MM.1S (cell line): ENCODE data around the gene FAM9C.

Source experiments
- DNase-seq: peaks from one replicate; pipeline ENCODE4 v3.0.0-alpha.2; 2015
- H2AFZ ChIP-seq: fragments of 300-600 bp; sonication (generic); 2 replicates; pipeline ENCODE4 v1.6.0; 2016; ENCODE audit warnings: antibody characterized with exemption, low read length
- H3F3A ChIP-seq: fragments of 300-600 bp; sonication (generic); 2 replicates; pipeline ENCODE4 v1.6.1; 2016; ENCODE audit warnings: mild to moderate bottlenecking, antibody characterized with exemption, low read length, moderate library complexity, mixed read lengths; ENCODE audit not compliant: insufficient read depth
- H3K27ac ChIP-seq: fragments of 300-600 bp; sonication (generic); 2 replicates; pipeline ENCODE4 v1.5.1; 2016; ENCODE audit warnings: mild to moderate bottlenecking, low read length
- H3K27me3 ChIP-seq: fragments of 300-600 bp; sonication (generic); replicated peaks from 2 replicates; pipeline ENCODE4 v1.6.0; 2016; ENCODE audit warnings: low read length; ENCODE audit not compliant: insufficient read depth
- H3K36me3 ChIP-seq: fragments of 300-600 bp; sonication (generic); replicated peaks from 2 replicates; pipeline ENCODE4 v1.6.1; 2016; ENCODE audit warnings: mild to moderate bottlenecking, low read length, mixed read lengths; ENCODE audit not compliant: insufficient read depth
- H3K4me1 ChIP-seq: fragments of 300-600 bp; sonication (generic); 2 replicates; pipeline ENCODE4 v1.6.1; 2016; ENCODE audit warnings: low read length, mixed read lengths
- H3K4me2 ChIP-seq: fragments of 300-600 bp; sonication (generic); 2 replicates; pipeline ENCODE4 v1.6.0; 2016; ENCODE audit warnings: low read depth, low read length
- H3K4me3 ChIP-seq: fragments of 300-600 bp; sonication (generic); 2 replicates; pipeline ENCODE4 v1.5.1; 2016; ENCODE audit warnings: low read length, mixed read lengths
- H3K79me2 ChIP-seq: fragments of 300-600 bp; sonication (generic); 2 replicates; pipeline ENCODE4 v1.6.1; 2016; ENCODE audit warnings: mixed run types, low read length, mixed read lengths
- H3K9ac ChIP-seq: fragments of 300-600 bp; sonication (generic); 2 replicates; pipeline ENCODE4 v1.6.1; 2016; ENCODE audit warnings: low read length, mixed read lengths
- H3K9me2 ChIP-seq: fragments of 300-600 bp; sonication (generic); replicated peaks from 2 replicates; pipeline ENCODE4 v1.6.1; 2016; ENCODE audit warnings: mild to moderate bottlenecking, low read length, mixed read lengths; ENCODE audit not compliant: insufficient read depth
- H3K9me3 ChIP-seq: fragments of 300-600 bp; sonication (generic); replicated peaks from 2 replicates; pipeline ENCODE4 v1.6.1; 2016; ENCODE audit warnings: mild to moderate bottlenecking, low read length, mixed read lengths; ENCODE audit not compliant: insufficient read depth
- H4K20me1 ChIP-seq: fragments of 300-600 bp; sonication (generic); 2 replicates; pipeline ENCODE4 v1.6.1; 2016; ENCODE audit warnings: mild to moderate bottlenecking, low read length, moderate library complexity, mixed read lengths; ENCODE audit not compliant: insufficient read depth
- CTCF ChIP-seq: fragments of 300-600 bp; sonication (generic); IDR thresholded peaks from 2 replicates; pipeline ENCODE4 v1.5.1; 2016; ENCODE audit warnings: antibody characterized with exemption, low read length, mixed read lengths
- EZH2 ChIP-seq: fragments of 300-600 bp; sonication (generic); optimal IDR thresholded peaks from 2 replicates; pipeline ENCODE3; 2017; ENCODE audit warnings: low read depth, mild to moderate bottlenecking, antibody characterized with exemption, low read length, mixed read lengths
- EZH2phosphoT487 ChIP-seq: fragments of 300-600 bp; sonication (generic); IDR thresholded peaks from 2 replicates; pipeline ENCODE4 v1.6.1; 2018; ENCODE audit warnings: antibody characterized with exemption, low read length

Gene FAM9C

GRCh38 chrX:13015536-13016236 is 28.7 kb downstream of the FAM9C start:
- H3K9me2 ChIP-seq: no peaks in the 10 kb centered on the region
- H3K4me3 ChIP-seq: no peak overlapping the region
- H3K4me1 ChIP-seq: no peaks in the 10 kb centered on the region
- no peaks in the 10 kb centered on the region for H3F3A ChIP-seq
- no peak overlapping the region for H3K4me2 ChIP-seq
- H3K27me3 ChIP-seq: no peaks in the 10 kb centered on the region
- H3K36me3 ChIP-seq: no peaks in the 10 kb centered on the region
- H4K20me1 ChIP-seq: no peaks in the 10 kb centered on the region
- H3K79me2 ChIP-seq: no peaks in the 10 kb centered on the region
- TF ChIP-seq EZH2 (no peak), CTCF (no peak), EZH2phosphoT487 (no peak)
- no peak overlapping the region for H3K9ac ChIP-seq
- no peak overlapping the region for H3K27ac ChIP-seq
- H3K9me3 ChIP-seq: no peaks in the 10 kb centered on the region
- no peak overlapping the region for H2AFZ ChIP-seq
- DNase-seq: no peak

DNA sequence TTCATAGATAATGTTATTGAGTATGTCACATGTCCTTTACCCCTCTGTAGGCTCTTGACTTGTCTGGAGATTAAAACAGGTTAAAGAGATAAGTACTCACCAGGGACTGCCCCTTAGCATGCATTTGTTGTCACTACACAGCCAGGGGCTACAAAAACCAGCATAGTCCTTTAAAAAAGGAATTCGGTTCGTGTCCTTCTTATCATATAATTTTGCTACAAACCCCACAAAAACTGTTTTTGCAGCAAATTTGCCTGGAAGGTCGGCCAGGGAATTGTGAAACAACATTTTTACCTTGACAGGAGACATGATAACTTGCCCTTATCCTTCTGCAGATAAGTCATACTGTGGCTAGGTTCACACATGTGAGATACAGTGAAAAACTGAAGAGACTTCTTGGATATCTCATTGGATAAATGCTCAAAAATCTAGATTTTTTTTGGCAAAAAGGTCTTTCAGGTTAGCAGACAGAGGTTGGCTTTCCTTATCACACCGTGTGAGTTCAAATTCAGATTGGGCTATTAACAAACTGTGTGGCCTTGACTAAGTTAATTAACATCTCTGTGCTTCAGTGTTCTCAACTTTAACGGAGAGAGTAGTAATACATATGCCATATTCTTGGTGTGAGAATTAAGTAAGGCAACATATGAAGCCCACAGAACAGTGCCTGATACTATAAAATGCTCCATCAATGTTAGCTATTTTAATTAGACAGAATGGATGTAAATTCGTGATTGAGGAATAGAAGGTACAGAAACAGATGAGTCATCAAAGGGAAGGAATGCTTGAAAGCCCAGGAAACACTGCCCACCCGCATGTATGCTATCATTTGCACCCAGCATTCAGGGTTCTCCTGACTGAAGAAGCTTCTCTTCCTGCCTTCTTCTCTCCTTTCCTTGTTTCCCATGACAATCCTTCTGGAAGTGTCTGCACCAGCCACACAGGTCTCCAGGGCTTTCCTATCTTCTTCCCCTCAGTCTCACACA is 30.0 kb downstream of the FAM9C start:
- Histone ChIP-seq H3K79me2 (no peaks in the 10 kb centered on the region), H3K9ac (no peak overlapping the region), H3K9me2 (no peaks in the 10 kb centered on the region), H3K27me3 (no peaks in the 10 kb centered on the region), H3K9me3 (no peaks in the 10 kb centered on the region), H2AFZ (no peak overlapping the region), H3K4me2 (no peak overlapping the region), H3F3A (no peaks in the 10 kb centered on the region), H3K4me3 (no peak overlapping the region), H4K20me1 (no peaks in the 10 kb centered on the region), H3K4me1 (no peaks in the 10 kb centered on the region), H3K27ac (no peak overlapping the region), H3K36me3 (no peaks in the 10 kb centered on the region)
- DNase-seq: no peak
- TF ChIP-seq CTCF (no peak), EZH2 (no peak), EZH2phosphoT487 (no peak)

GRCh38 chrX:13013363-13014110 is 30.9 kb downstream of the FAM9C start:
- Histone ChIP-seq H3K4me3 (no peak overlapping the region), H3K79me2 (no peaks in the 10 kb centered on the region), H2AFZ (no peak overlapping the region), H3K9me2 (no peaks in the 10 kb centered on the region), H4K20me1 (no peaks in the 10 kb centered on the region), H3F3A (no peaks in the 10 kb centered on the region), H3K27ac (no peak overlapping the region), H3K36me3 (no peaks in the 10 kb centered on the region), H3K9ac (no peak overlapping the region), H3K4me2 (no peak overlapping the region), H3K9me3 (no peaks in the 10 kb centered on the region), H3K4me1 (peaks cover 2% of the 10 kb centered on the region), H3K27me3 (no peaks in the 10 kb centered on the region)
- DNase-seq: no peak
- TF ChIP-seq EZH2phosphoT487: no peak
- TF ChIP-seq EZH2: no peak
- TF ChIP-seq CTCF: no peak
